Activated CD8-positive, alpha-beta memory T cell treated with anti-CD3 and anti-CD28 coated beads for 36 hours (primary cell): ENCODE results near the gene CTSW. TPM values are rescaled to one million over a fixed set of nuclear protein-coding genes. Genes with fewer than 3 reads are reported as not detected.

ENCODE experiments used
- CTCF ChIA-PET: fragments of 350-600 bp; sonication (Branson Sonifier 250); formaldehyde crosslinking; loops from one replicate; lab custom pipeline; 2021; ENCODE audit warnings: antibody characterized with exemption; lab: Charles Lee
- POLR2A ChIA-PET: fragments of 350-600 bp; sonication (Branson Sonifier 250); formaldehyde crosslinking; loops from one replicate; lab custom pipeline; 2021; ENCODE audit warnings: antibody characterized with exemption; lab: Charles Lee
- total RNA-seq, 2 experiments: library from RNA; stranded (reverse); gene quantifications; one replicate each; pipeline ENCODE4 v1.2.3, GENCODE V29; 2021

Gene CTSW
- total RNA-seq, 2 experiments from 2014 or later, result 48.9 to 51.7 TPM

GRCh38 chr11:65886826-65887722 is 7.4 kb downstream of the CTSW start:
- POLR2A ChIA-PET, result interaction anchor here (0.9 kb wide), 1 partner anchor 13 kb away, joined by 4 read pairs; the partner anchor contains the start of gene FOSL1

GRCh38 chr11:65887723-65888162 is 8.1 kb downstream of the CTSW start:
- ChIA-PET POLR2A (interaction anchor here (0.6 to 4.7 kb wide), 10 partner anchors 9 to 316 kb away, joined by 3 to 67 read pairs (median 4); partner anchors contain the start of genes CFL1, FOSL1 and MUS81), CTCF (interaction anchor here (0.6 to 12.8 kb wide), 27 partner anchors 10 to 1602 kb away, joined by 3 to 163 read pairs (median 4); partner anchors contain the start of genes C11orf68, CFL1, CTSW and FOSL1)

More at GRCh38 chr11:65886826-65887722, 7.4 kb downstream of the CTSW start:
- CTCF ChIA-PET, result interaction anchor here (0.6 to 12.8 kb wide), 15 partner anchors 9 to 175 kb away, joined by 3 to 163 read pairs (median 5); partner anchors contain the start of genes C11orf68, CFL1, CTSW and FOSL1

DNA sequence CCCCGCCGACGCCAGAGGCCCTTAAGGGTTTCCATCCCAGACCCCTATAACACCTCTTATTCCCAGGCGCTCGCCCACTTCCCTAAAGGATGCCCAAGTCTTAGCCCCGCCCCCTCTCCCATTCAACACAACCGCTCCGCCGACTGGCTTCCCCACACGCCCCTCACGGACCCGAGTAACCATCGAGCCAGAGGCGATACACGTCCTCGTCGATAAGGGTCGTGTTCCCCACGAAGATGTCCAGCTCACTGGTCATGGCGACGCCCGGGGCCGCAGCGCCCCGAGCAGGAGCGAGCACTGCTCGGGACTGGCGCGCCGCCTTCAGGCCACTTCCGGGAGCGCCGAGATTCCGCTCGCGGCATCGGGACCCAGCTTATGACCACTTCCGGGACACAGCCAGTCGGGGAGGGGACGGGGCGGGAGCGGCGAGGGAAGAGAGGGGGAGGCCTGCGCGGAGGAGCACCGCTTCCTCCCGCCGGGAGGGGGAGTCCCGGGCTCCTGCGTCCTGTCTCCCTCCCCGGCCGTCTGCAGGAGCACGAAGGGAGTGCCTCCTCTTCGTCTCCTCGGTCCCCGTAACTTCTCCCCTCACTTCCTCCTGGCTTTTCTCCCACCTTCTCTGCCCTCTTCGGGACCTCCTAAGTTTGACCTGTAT is 8.7 kb downstream of the CTSW start, which contains the start of gene FIBP:
Gene FIBP, minus strand, starts transcription at position 309 of the 652 bp plus-strand sequence. Its CDS starts 53 bp downstream, at position 256.
- POLR2A ChIA-PET, result interaction anchor here (0.6 to 4.7 kb wide), 11 partner anchors 9 to 317 kb away, joined by 3 to 67 read pairs (median 4); partner anchors contain the start of genes CFL1, FOSL1 and MUS81
- CTCF ChIA-PET, result interaction anchor here (0.6 to 12.8 kb wide), 33 partner anchors 11 to 1601 kb away, joined by 3 to 163 read pairs (median 3); partner anchors contain the start of genes C11orf68, CFL1, CTSW and FOSL1

GRCh38 chr11:65890324-65891218 is 10.9 kb downstream of the CTSW start, which contains the start of gene CCDC85B:
TSS of gene CCDC85B (plus strand) at chr11:65890673. CDS start at chr11:65890784, 111 bp downstream.
- POLR2A ChIA-PET, result interaction anchor here (0.6 to 4.7 kb wide), 20 partner anchors 9 to 383 kb away, joined by 3 to 67 read pairs (median 4); partner anchors contain the start of genes BANF1, C11orf68, CFL1 and EIF1AD
- CTCF ChIA-PET, result interaction anchor here (1.1 to 12.8 kb wide), 12 partner anchors 8 to 177 kb away, joined by 3 to 163 read pairs (median 12); partner anchors contain the start of genes C11orf68, CFL1, CTSW and FOSL1

DNA sequence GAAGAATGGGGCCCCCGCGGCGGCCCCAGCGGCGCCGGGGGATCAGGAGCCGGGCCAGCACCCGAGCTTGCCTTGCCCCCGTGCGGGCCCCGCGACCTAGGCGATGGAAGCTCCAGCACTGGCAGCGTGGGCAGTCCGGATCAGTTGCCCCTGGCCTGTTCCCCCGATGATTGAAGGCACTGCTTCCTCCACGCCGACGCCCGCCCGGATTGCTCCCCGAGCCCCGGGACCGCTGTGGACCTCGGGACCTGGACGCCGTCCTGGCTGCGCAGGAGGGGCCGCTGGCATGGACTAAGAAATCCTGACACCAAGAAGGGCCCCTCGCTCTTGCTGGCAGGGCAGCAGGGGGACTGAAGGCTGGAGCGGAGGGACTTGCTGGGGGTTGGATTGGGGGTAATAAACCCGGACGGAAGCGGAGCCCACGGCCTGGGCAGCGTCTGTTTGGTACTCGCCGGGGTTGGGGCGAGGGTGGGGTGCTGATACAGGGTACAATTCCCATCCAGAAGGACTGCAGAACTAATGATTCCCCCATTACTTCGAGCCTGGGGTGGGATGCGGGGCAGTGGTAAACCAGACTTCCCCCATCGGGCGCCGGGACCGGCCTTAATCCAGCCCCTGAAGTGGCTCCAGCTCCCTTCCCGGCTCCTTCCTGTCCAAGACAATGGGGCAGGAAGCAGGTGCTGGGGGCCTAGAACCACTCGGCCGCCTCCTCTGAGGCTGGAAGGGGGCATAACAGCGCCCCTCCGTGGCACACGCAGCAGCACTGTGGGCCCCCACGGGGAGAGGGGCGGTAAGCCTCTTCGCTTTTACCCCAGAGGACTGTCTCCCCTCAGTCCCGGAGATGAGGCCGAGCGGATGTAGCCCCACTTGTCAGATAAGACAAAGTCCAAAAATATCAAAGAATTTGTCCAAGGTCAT is 11.8 kb downstream of the CTSW start:
- POLR2A ChIA-PET, result interaction anchor here (0.6 to 4.7 kb wide), 16 partner anchors 9 to 321 kb away, joined by 3 to 67 read pairs (median 4); partner anchors contain the start of genes BANF1, C11orf68, CFL1 and EIF1AD
- CTCF ChIA-PET, result interaction anchor here (1.0 to 12.8 kb wide), 11 partner anchors 7 to 176 kb away, joined by 3 to 163 read pairs (median 10); partner anchors contain the start of genes C11orf68, CFL1, CTSW and FOSL1

DNA sequence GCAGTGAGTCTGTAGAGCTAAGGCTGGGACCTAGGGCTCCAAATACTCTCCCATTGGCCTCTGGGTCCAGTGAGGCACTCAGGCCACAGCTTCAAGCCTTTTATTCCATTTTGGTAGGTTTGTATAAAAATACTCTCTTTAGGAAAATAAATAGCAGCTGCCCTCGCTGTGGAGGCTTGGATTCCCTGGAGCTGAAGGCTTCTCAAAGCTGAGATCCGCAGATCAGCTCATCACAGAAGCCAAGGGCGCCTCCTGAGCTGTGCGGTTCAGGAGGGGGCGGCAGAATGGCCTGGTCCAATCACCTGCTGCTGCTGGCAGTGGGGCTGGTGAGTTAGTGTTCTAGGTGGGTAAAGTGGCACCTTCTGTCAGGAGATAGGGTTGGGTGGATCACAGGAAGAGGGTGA is 12.5 kb downstream of the CTSW start:
- ChIA-PET CTCF (interaction anchor here (0.6 to 12.8 kb wide), 8 partner anchors 7 to 153 kb away, joined by 3 to 163 read pairs (median 10); partner anchors contain the start of genes CFL1, CTSW, FOSL1 and MUS81), POLR2A (interaction anchor here (1.2 to 4.7 kb wide), 2 partner anchors 8 to 33 kb away, joined by 3 to 67 read pairs; partner anchors contain the start of gene FOSL1)

GRCh38 chr11:65892661-65893317 is 13.2 kb downstream of the CTSW start:
- CTCF ChIA-PET, result interaction anchor here (0.6 to 12.8 kb wide), 7 partner anchors 8 to 96 kb away, joined by 3 to 163 read pairs (median 10); partner anchors contain the start of genes CFL1, CTSW and MUS81
- POLR2A ChIA-PET, result interaction anchor here (1.2 to 4.7 kb wide), 2 partner anchors 7 to 33 kb away, joined by 3 to 67 read pairs; partner anchors contain the start of gene FOSL1

- CTCF ChIA-PET, result interaction anchor here (0.6 to 12.8 kb wide), 5 partner anchors 9 to 563 kb away, joined by 3 to 163 read pairs (median 4); partner anchors contain the start of genes CFL1 and MUS81
- POLR2A ChIA-PET, result interaction anchor here (0.7 to 0.9 kb wide), 3 partner anchors 24 to 74 kb away, joined by 3 read pairs; no protein-coding TSS in a partner anchor
Observed at GRCh38 chr11:65894034-65894591, 14.5 kb downstream of the CTSW start.

- ChIA-PET POLR2A (no interaction called here), CTCF (interaction anchor here (1.0 to 8.1 kb wide), 2 partner anchors 8 to 91 kb away, joined by 3 to 95 read pairs; partner anchors contain the start of genes CCDC85B and FIBP)
Observed at GRCh38 chr11:65895482-65895981, 15.9 kb downstream of the CTSW start.

DNA sequence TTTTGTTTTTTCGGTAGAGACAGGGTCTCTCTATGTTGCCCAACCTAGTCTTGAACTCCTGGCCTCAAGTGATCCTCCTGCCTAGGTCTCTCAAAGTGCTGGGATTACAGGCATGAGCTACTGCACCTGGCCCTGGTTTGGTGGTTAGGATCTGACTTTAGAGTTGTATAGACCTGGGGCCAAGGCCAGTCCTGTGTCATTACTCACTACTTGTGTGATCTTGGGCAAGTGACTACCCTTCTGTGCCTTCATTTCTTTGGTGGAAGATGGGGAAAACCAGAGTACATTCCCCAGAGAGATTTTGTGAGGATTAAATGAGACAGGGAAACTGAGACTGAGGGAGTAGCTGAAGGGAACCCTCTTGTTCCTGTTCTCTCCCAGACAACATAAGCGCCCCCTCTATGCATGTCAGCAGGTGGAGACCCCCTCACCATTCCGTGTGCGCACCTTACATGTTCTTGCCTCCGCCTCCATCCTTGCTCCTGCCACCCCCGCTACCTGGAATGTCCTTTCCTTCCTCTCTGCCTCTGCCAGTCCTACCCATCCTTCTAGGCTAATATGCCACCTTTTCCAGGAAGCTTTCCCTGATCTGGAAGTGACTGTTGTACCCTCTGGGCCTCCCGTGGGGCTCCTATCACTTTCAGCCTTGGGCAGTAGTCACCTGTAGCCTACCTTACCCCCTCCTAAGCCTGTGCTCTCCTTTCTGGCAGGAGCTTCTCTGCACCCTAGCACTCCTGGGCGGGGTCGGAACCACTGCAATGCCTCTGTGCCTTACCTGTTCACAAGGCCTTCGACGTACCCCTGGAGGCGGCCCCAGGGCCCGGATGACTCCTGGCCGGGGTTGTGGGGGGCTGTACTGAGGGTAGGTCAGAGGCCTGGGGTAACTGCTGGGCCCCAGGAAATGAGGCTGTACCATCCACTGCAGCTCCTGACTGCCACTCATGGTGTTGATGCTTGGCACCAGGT is 16.7 kb downstream of the CTSW start:
- ChIA-PET POLR2A (no interaction called here), CTCF (interaction anchor here (1.0 to 8.1 kb wide), 3 partner anchors 9 to 93 kb away, joined by 3 to 95 read pairs (median 3); partner anchors contain the start of genes CCDC85B and FIBP)

- POLR2A ChIA-PET, result no interaction called here
- CTCF ChIA-PET, result interaction anchor here (1.0 to 8.1 kb wide), 3 partner anchors 9 to 92 kb away, joined by 3 to 95 read pairs (median 7); partner anchors contain the start of genes CCDC85B, FIBP and MUS81
Observed at GRCh38 chr11:65897020-65897471, 17.4 kb downstream of the CTSW start.

DNA sequence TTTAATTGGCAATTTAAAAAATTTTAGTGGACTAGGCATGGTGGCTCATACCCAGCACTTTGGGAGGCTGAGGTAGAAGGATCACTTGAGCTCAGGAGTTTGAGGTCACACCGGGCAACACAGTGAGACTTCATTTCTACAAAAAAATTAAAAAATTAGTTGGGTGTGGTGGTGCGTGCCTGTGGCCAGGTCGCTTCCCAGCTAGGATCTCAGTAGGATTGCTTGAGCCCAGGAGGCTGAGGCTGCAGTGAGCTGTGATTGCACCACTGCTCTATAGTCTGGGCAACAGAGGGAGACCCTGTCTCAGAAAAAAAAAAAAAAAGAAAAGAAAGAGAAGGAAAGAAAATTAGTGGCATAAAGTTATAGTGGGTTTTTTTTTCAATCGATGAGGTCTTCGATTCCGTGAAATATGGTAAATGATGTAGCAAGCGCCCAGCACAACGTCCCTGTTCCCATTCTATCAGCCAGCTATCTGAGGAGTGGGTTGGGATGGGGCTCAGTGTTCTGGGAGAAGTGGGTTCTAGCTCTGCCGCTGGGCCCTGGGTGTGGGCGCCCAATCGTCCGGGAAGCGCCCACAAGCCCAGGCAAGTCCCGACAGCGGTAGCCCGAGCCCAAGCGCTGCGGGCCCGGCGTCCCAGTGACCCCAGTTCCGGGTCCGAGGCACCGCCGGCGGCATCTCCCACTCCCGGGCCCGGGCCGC is 19.2 kb downstream of the CTSW start:
- CTCF ChIA-PET, result interaction anchor here (0.5 to 8.1 kb wide), 9 partner anchors 11 to 474 kb away, joined by 3 to 95 read pairs (median 3); partner anchors contain the start of genes CCDC85B, FIBP, MUS81 and OVOL1
- POLR2A ChIA-PET, result interaction anchor here (0.6 to 5.4 kb wide), 5 partner anchors 9 to 1347 kb away, joined by 3 to 67 read pairs (median 5); partner anchors contain the start of genes CCDC85B and FIBP
